H1 (cell line): ENCODE measurements around the gene SLC22A15. TPM values are rescaled to one million over a fixed set of nuclear protein-coding genes. Genes with fewer than 3 reads are reported as not detected.

Experiments used
- CTCF ChIA-PET: fragments of 300-600 bp; sonication (Branson Sonifier 250); formaldehyde crosslinking; loops from one replicate; lab custom pipeline; 2021; ENCODE audit not compliant: partially characterized antibody; lab: Charles Lee
- POLR2A ChIA-PET: fragments of 300-600 bp; sonication (Branson Sonifier 250); formaldehyde crosslinking; loops from one replicate; lab custom pipeline; 2021; ENCODE audit warnings: inconsistent platforms; ENCODE audit not compliant: partially characterized antibody; lab: Charles Lee
- DNase-seq, 2 experiments: peaks; one replicate each; pipeline versions ENCODE4 v3.0.0 to v3.0.0-alpha.2; 2010 to 2022; ENCODE audit warnings: low spot score in 2 of 2, low read depth in 1 of 2, mixed read lengths in 1 of 2
- FAIRE-seq: peaks from 2 replicates; lab custom pipeline; 2011; peaks lifted over from hg19 to GRCh38; lab: Jason Lieb, UNC
- H2AFZ ChIP-seq: 2 replicates; pipeline ENCODE4 v1.8.1; 2012; ENCODE audit warnings: low read length, inconsistent platforms
- H2AK5ac ChIP-seq: 2 replicates; pipeline ENCODE4 v1.6.1; 2013; ENCODE audit warnings: low read depth, low read length
- H2BK120ac ChIP-seq: replicated peaks from 2 replicates; pipeline ENCODE3; 2013; ENCODE audit warnings: low read depth, low read length, inconsistent platforms
- H2BK12ac ChIP-seq: 2 replicates; pipeline ENCODE4 v1.6.1; 2013; ENCODE audit warnings: low read depth, low read length
- H2BK15ac ChIP-seq: 2 replicates; pipeline ENCODE4 v1.6.1; 2013; ENCODE audit warnings: low read length
- H2BK20ac ChIP-seq: 2 replicates; pipeline ENCODE4 v1.6.1; 2013; ENCODE audit warnings: low read length
- H2BK5ac ChIP-seq: 2 replicates; pipeline ENCODE4 v1.6.1; 2013; ENCODE audit warnings: low read depth, low read length
- H3K14ac ChIP-seq: 2 replicates; pipeline ENCODE4 v1.6.1; 2013; ENCODE audit warnings: inconsistent platforms; ENCODE audit not compliant: insufficient read length
- H3K18ac ChIP-seq: 2 replicates; pipeline ENCODE4 v1.6.1; 2013; ENCODE audit warnings: low read length; ENCODE audit errors: extremely low read depth
- H3K23ac ChIP-seq: 2 replicates; pipeline ENCODE4 v1.6.1; 2013; ENCODE audit warnings: inconsistent platforms; ENCODE audit not compliant: insufficient read length
- H3K23me2 ChIP-seq: 2 replicates; pipeline ENCODE4 v1.6.1; 2013; ENCODE audit warnings: low read depth, low read length
- H3K27ac ChIP-seq: 2 replicates; pipeline ENCODE4 v1.6.1; 2011; ENCODE audit warnings: low read depth, low read length, inconsistent platforms
- H3K27me3 ChIP-seq, 4 experiments: replicated peaks in 1 of 4; 1 replicate in 1 of 4; 2 replicates in 3 of 4; pipeline versions ENCODE4 v1.6.1 to v1.8.1; 2011 to 2013; ENCODE audit warnings: low read length in 3 of 4, mild to moderate bottlenecking in 3 of 4, inconsistent platforms in 2 of 4, mixed read lengths in 2 of 4, moderate library complexity in 1 of 4; ENCODE audit not compliant: control insufficient read depth in 3 of 4, insufficient read depth in 3 of 4; ENCODE audit errors: extremely low read depth in 1 of 4
- H3K36me3 ChIP-seq, 4 experiments: 2 replicates each; pipeline versions ENCODE4 v1.6.1 to v1.8.1; 2011 to 2013; ENCODE audit warnings: mild to moderate bottlenecking in 4 of 4, low read length in 3 of 4, moderate library complexity in 2 of 4, control low read depth in 1 of 4, inconsistent platforms in 1 of 4; ENCODE audit not compliant: insufficient read depth in 4 of 4, control insufficient read depth in 2 of 4
- H3K4ac ChIP-seq: replicated peaks from 2 replicates; pipeline ENCODE3; 2013; ENCODE audit warnings: low read length, low read depth, mixed read lengths, inconsistent platforms; ENCODE audit not compliant: insufficient read length
- H3K4me1 ChIP-seq, 4 experiments: replicated peaks in 1 of 4; 1 replicate in 1 of 4; 2 replicates in 3 of 4; pipeline versions ENCODE4 v1.6.1 to v1.8.1; 2011 to 2013; ENCODE audit warnings: low read length in 3 of 4, inconsistent platforms in 2 of 4, mixed read lengths in 1 of 4; ENCODE audit not compliant: insufficient read depth in 4 of 4, control insufficient read depth in 3 of 4
- H3K4me2 ChIP-seq, 2 experiments: 2 replicates each; pipeline versions ENCODE4 v1.6.1 to v1.8.1; 2011 to 2013; ENCODE audit warnings: low read depth in 2 of 2, low read length in 2 of 2, control low read depth in 1 of 2, inconsistent platforms in 1 of 2, mild to moderate bottlenecking in 1 of 2; ENCODE audit not compliant: insufficient read depth in 1 of 2
- H3K4me3 ChIP-seq, 4 experiments: fragments of 200-600, 300-600 bp in 1 of 4; sonication (generic), shearing (Covaris generic), sonication (Bioruptor Twin) in 1 of 4; 2 replicates each; pipeline versions ENCODE4 v1.5.1 to v1.8.1; 2011 to 2016; ENCODE audit warnings: low read length in 4 of 4, low read depth in 3 of 4, control low read depth in 2 of 4, inconsistent platforms in 2 of 4, mild to moderate bottlenecking in 2 of 4, mixed read lengths in 1 of 4, moderate library complexity in 1 of 4; ENCODE audit not compliant: insufficient read depth in 2 of 4; ENCODE audit errors: extremely low read depth in 1 of 4
- H3K56ac ChIP-seq: replicated peaks from 2 replicates; pipeline ENCODE3; 2013; ENCODE audit warnings: low read depth, mild to moderate bottlenecking, mixed read lengths, low read length, inconsistent platforms; ENCODE audit not compliant: insufficient read length
- H3K79me1 ChIP-seq: 2 replicates; pipeline ENCODE4 v1.6.1; 2013; ENCODE audit warnings: low read depth, low read length, control low read depth
- H3K79me2 ChIP-seq, 2 experiments: 2 replicates each; pipeline versions ENCODE4 v1.6.1 to v1.8.1; 2012 to 2013; ENCODE audit warnings: low read length in 2 of 2, mild to moderate bottlenecking in 2 of 2, inconsistent platforms in 1 of 2; ENCODE audit not compliant: insufficient read depth in 2 of 2, control insufficient read depth in 1 of 2
- H3K9ac ChIP-seq, 4 experiments: replicated peaks in 1 of 4; 1 replicate in 1 of 4; 2 replicates in 3 of 4; pipeline versions ENCODE4 v1.6.1 to v1.8.1; 2011 to 2013; ENCODE audit warnings: low read depth in 3 of 4, low read length in 3 of 4, control low read depth in 2 of 4, mild to moderate bottlenecking in 2 of 4, moderate library complexity in 2 of 4, inconsistent platforms in 1 of 4; ENCODE audit errors: extremely low read depth in 1 of 4
- H3K9me3 ChIP-seq, 2 experiments: 2 replicates each; pipeline versions ENCODE4 v1.6.1 to v1.8.1; 2012 to 2013; ENCODE audit warnings: mild to moderate bottlenecking in 2 of 2, moderate library complexity in 2 of 2, control low read depth in 1 of 2, inconsistent platforms in 1 of 2, low read depth in 1 of 2, low read length in 1 of 2, mixed read lengths in 1 of 2; ENCODE audit not compliant: insufficient read depth in 2 of 2
- H4K20me1 ChIP-seq, 2 experiments: replicated peaks in 1 of 2; 2 replicates each; pipeline versions ENCODE3 to v1.8.1; 2011 to 2013; ENCODE audit warnings: inconsistent platforms in 2 of 2, low read length in 2 of 2, mild to moderate bottlenecking in 1 of 2; ENCODE audit not compliant: insufficient read depth in 2 of 2, control insufficient read depth in 1 of 2
- H4K5ac ChIP-seq: 2 replicates; pipeline ENCODE4 v1.6.1; 2013; ENCODE audit warnings: low read length, low read depth, mixed read lengths, inconsistent platforms; ENCODE audit not compliant: insufficient read length
- H4K8ac ChIP-seq: 2 replicates; pipeline ENCODE4 v1.8.0; 2013; ENCODE audit warnings: mild to moderate bottlenecking, moderate library complexity, low read length, inconsistent platforms; ENCODE audit not compliant: insufficient read depth; ENCODE audit errors: extremely low read depth
- H4K91ac ChIP-seq: replicated peaks from 2 replicates; pipeline ENCODE3; 2013; ENCODE audit warnings: low read length, mixed read lengths, inconsistent platforms; ENCODE audit not compliant: insufficient read length
- BACH1 ChIP-seq: IDR thresholded peaks from 2 replicates; pipeline ENCODE4 v1.6.1; 2012; ENCODE audit warnings: low read length, improper control_type of control experiment
- BCL11A ChIP-seq, 2 experiments: IDR thresholded peaks; one replicate each; pipeline ENCODE4 v1.6.1; 2011; ENCODE audit warnings: low read depth in 2 of 2, low read length in 2 of 2, mild to moderate bottlenecking in 2 of 2
- CTCF ChIP-seq, 3 experiments: IDR thresholded peaks; 1 replicate in 2 of 3; 2 replicates in 1 of 3; pipeline versions ENCODE4 v1.5.1 to v1.6.1; 2011; ENCODE audit warnings: low read length in 3 of 3, mild to moderate bottlenecking in 3 of 3, inconsistent platforms in 2 of 3, low read depth in 1 of 3, moderate library complexity in 1 of 3; ENCODE audit not compliant: insufficient read depth in 1 of 3; ENCODE audit errors: control extremely low read depth in 1 of 3
- SAP30 ChIP-seq: fragments of 300-600 bp; sonication (generic); IDR thresholded peaks from 2 replicates; pipeline ENCODE4 v1.7.1; 2012; ENCODE audit warnings: low read length, moderate library complexity, mild to moderate bottlenecking, inconsistent platforms; ENCODE audit not compliant: insufficient read depth, insufficient replicate concordance
- SP2 ChIP-seq: IDR thresholded peaks from 2 replicates; pipeline ENCODE4 v1.6.1; 2012; ENCODE audit warnings: mild to moderate bottlenecking, low read length, inconsistent platforms
- TBP ChIP-seq: IDR thresholded peaks from 2 replicates; pipeline ENCODE4 v1.6.1; 2011; ENCODE audit warnings: low read depth, low read length, improper control_type of control experiment
- WGBS, 2 experiments: shearing (Covaris generic) in 1 of 2; methylation state at CpG; one replicate each; pipeline versions ENCODE4 v1.1.6 to v1.1.7; 2013 to 2015; ENCODE audit warnings: low lambda C conversion rate in 2 of 2, mixed read lengths in 2 of 2, inconsistent platforms in 1 of 2, low coverage in 1 of 2, missing lambda C conversion rate in 1 of 2; ENCODE audit not compliant: insufficient replicate concordance in 2 of 2, insufficient coverage in 1 of 2, insufficient read length in 1 of 2; ENCODE audit errors: extremely low coverage in 1 of 2, missing lambda C conversion rate in 1 of 2; 5-methylcytosine and 5-hydroxymethylcytosine counted together
- polyA plus RNA-seq, 7 experiments: library from polyadenylated mRNA; depleted of rRNA in 3 of 7; stranded (reverse) in 5 of 7; unstranded in 2 of 7; fragments of >200 nt in 5 of 7; fragments of 200-250 nt in 2 of 7; gene quantifications; 1 replicate in 5 of 7; 2 replicates in 1 of 7; 4 replicates in 1 of 7; pipeline versions ENCODE4 v1.2.1 to v1.2.3, GENCODE V29; 2011 to 2013; ENCODE audit warnings: missing spikeins in 2 of 7, mixed read lengths in 2 of 7
- total RNA-seq: library from RNA; stranded (reverse); fragmentation: NEBNext Ultra II Directional; extraction: Animal tissue kit (Norgen Biotek cat#: 25700); gene quantifications from 2 replicates; pipeline ENCODE4 v1.2.1, GENCODE V29; 2021

Gene SLC22A15
- total and polyA plus RNA-seq, 2 of the 8 experiments (the other 6 are each of a cell fraction or from before 2014, with no cell fraction given): 3.2 to 3.3 TPM

DNA sequence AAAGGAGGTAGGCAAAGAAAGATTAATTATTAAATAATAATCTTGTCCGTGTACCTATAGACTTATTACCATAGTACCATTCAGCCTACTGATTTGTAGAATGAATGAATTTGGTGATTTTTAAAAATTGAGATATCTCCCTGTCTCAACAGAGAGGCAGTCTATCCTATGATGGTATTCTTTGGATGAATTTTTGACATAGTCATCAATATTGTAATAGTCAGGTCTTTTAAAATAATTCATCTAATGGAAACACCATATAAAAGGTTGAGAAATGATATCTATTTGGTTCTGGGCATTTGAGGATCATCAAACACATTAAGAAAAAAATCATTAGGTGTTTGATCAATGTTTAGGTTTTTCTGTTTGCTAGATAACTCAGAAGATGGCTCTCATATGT, 99.3 kb downstream of the SLC22A15 start:
- Histone ChIP-seq H3K79me1 (no peaks in the 10 kb centered on the region), H3K79me2 (no peaks in the 10 kb centered on the region), H4K20me1 (no peaks in the 10 kb centered on the region), H2BK15ac (no peak overlapping the region), H3K23me2 (no peaks in the 10 kb centered on the region; the same call in 1 of the 2 replicates), H3K4ac (no peak overlapping the region), H3K23ac (no peak overlapping the region), H4K5ac (no peak overlapping the region), H3K9ac (no peak overlapping the region), H3K36me3 (no peaks in the 10 kb centered on the region), H3K27me3 (no peaks in the 10 kb centered on the region), H2AFZ (no peak overlapping the region), H4K91ac (no peak overlapping the region), H3K4me2 (no peak overlapping the region), H2BK12ac (no peak overlapping the region), H2BK5ac (no peak overlapping the region), H3K4me1 (no peaks in the 10 kb centered on the region), H3K27ac (no peak overlapping the region), H2BK20ac (no peak overlapping the region), H2BK120ac (no peak overlapping the region), H3K4me3 (no peak overlapping the region), H2AK5ac (no peak overlapping the region), H3K18ac (no peak overlapping the region), H4K8ac (no peak overlapping the region), H3K56ac (no peak overlapping the region), H3K14ac (no peak overlapping the region), H3K9me3 (no peaks in the 10 kb centered on the region)
- no peak for DNase-seq
- 0% methylated on average over 1 of the region's 1 CpG; no CpG with 5 or more reads in 1 of the 2 experiments for WGBS, 2 experiments
- CTCF ChIA-PET: interaction anchor here (0.7 kb wide), 1 partner anchor 24 kb away, joined by 3 read pairs; no protein-coding TSS in a partner anchor
- TF ChIP-seq SAP30 (no peak), SP2 (no peak), CTCF (IDR thresholded peaks at IDR 0.05; ENCODE audit: control extremely low read depth in 1 of 3, insufficient read depth in 1 of 3, low read depth in 1 of 3, low read length in 3 of 3) (no peak), BACH1 (no peak), BCL11A (IDR thresholded peaks at IDR 0.05; ENCODE audit: low read depth in 2 of 2, low read length in 2 of 2) (no peak), TBP (no peak)
- POLR2A ChIA-PET: no interaction called here
- no peak for FAIRE-seq
